ENCODE results near the gene ATG4B. TPM values are rescaled to one million over a fixed set of nuclear protein-coding genes. Genes with fewer than 3 reads are reported as not detected.

ATG4B gene
- total and polyA plus RNA-seq, 2 of the 8 experiments (the other 6 are each of a cell fraction or from before 2014, with no cell fraction given): 103 to 155 TPM

GRCh38 chr2:241617431-241618154 lies 19.9 kb upstream of the ATG4B start:
- no peaks in the 10 kb centered on the region for H3K36me3 ChIP-seq (ENCODE audit: control insufficient read depth in 2 of 4, insufficient read depth in 4 of 4, low read length in 3 of 4)
- 0 out of 2 replicates have a peak overlapping the region, but pooled peaks have one; percentile 78 for H2BK15ac ChIP-seq (ENCODE audit: low read length)
- H4K20me1 ChIP-seq (replicated peaks in 1 of 2; ENCODE audit: control insufficient read depth in 1 of 2, insufficient read depth in 2 of 2, low read length in 2 of 2): peaks cover 1 to 8% of the 10 kb centered on the region in 2 experiments
- H3K23me2 ChIP-seq (ENCODE audit: low read depth, low read length): peaks cover 4% of the 10 kb centered on the region; the same call in 1 of the 2 replicates
- no peak overlapping the region for H4K91ac ChIP-seq (replicated peaks; ENCODE audit: insufficient read length, low read length)
- no peak overlapping the region for H2AK5ac ChIP-seq (ENCODE audit: low read depth, low read length)
- no peaks in the 10 kb centered on the region for H3K9me3 ChIP-seq (ENCODE audit: insufficient read depth in 2 of 2, low read depth in 1 of 2, low read length in 1 of 2)
- H3K4me1 ChIP-seq (replicated peaks in 1 of 4; ENCODE audit: control insufficient read depth in 3 of 4, insufficient read depth in 4 of 4, low read length in 3 of 4): peaks cover 0 to 6% (median 2%) of the 10 kb centered on the region in 4 experiments; a peak in 5 of 7 replicates
- no peak overlapping the region; the same call in 1 of the 2 replicates for H3K18ac ChIP-seq (ENCODE audit: extremely low read depth, low read length)
- FAIRE-seq (peak; percentile 97), DNase-seq (ENCODE audit: low read depth in 1 of 2, low spot score in 2 of 2) (no peak)
- WGBS, 2 experiments (ENCODE audit: extremely low coverage in 1 of 2, insufficient coverage in 1 of 2, insufficient read length in 1 of 2, insufficient replicate concordance in 2 of 2, low coverage in 1 of 2, low lambda C conversion rate in 2 of 2, missing lambda C conversion rate in 1 of 2): 64% methylated on average over 15 of the region's 15 CpGs; no CpG with 5 or more reads in 1 of the 2 experiments
- H3K56ac ChIP-seq (replicated peaks; ENCODE audit: insufficient read length, low read depth, low read length): no peak overlapping the region
- H3K4me2 ChIP-seq (ENCODE audit: insufficient read depth in 1 of 2, low read depth in 2 of 2, low read length in 2 of 2): peak overlapping the region; percentile 31 to 60
- no peak overlapping the region for H3K4ac ChIP-seq (replicated peaks; ENCODE audit: insufficient read length, low read depth, low read length)
- H3K14ac ChIP-seq (ENCODE audit: insufficient read length): no peak overlapping the region
- H2BK120ac ChIP-seq (replicated peaks; ENCODE audit: low read depth, low read length): no peak overlapping the region
- peaks cover 2 to 24% of the 10 kb centered on the region in 2 experiments; a peak in 3 of 4 replicates for H3K79me2 ChIP-seq (ENCODE audit: control insufficient read depth in 1 of 2, insufficient read depth in 2 of 2, low read length in 2 of 2)
- no peak overlapping the region for H2AFZ ChIP-seq (ENCODE audit: low read length)
- no peak overlapping the region for H4K8ac ChIP-seq (ENCODE audit: extremely low read depth, insufficient read depth, low read length)
- H3K27ac ChIP-seq (ENCODE audit: low read depth, low read length): peak overlapping the region; percentile 11; the same call in 1 of the 2 replicates
- peak overlapping the region in 3 of 4 experiments; percentile 12 to 52 (median 24); a peak in 5 of 8 replicates for H3K4me3 ChIP-seq (ENCODE audit: extremely low read depth in 1 of 4, insufficient read depth in 2 of 4, low read depth in 3 of 4, low read length in 4 of 4)
- no peak overlapping the region for H4K5ac ChIP-seq (ENCODE audit: insufficient read length, low read depth, low read length)
- peak overlapping the region; percentile 32; the same call in 1 of the 2 replicates for H2BK5ac ChIP-seq (ENCODE audit: low read depth, low read length)
- no peak overlapping the region for H3K23ac ChIP-seq (ENCODE audit: insufficient read length)
- no peak overlapping the region; a peak in 2 of 7 replicates for H3K9ac ChIP-seq (replicated peaks in 1 of 4; ENCODE audit: extremely low read depth in 1 of 4, low read depth in 3 of 4, low read length in 3 of 4)
- H3K27me3 ChIP-seq (replicated peaks in 1 of 4; ENCODE audit: control insufficient read depth in 3 of 4, extremely low read depth in 1 of 4, insufficient read depth in 3 of 4, low read length in 3 of 4): no peaks in the 10 kb centered on the region
- no peak overlapping the region for H2BK20ac ChIP-seq (ENCODE audit: low read length)
- TF ChIP-seq SP1 (IDR thresholded peaks at IDR 0.05; ENCODE audit: low read depth, low read length): no peak
- 0 out of 4 replicates have a peak, but pooled peaks of 1 of the 2 experiments have one; percentile 13 for TF ChIP-seq SIN3A (conservative IDR thresholded peaks at IDR 0.05 in 1 of 2, IDR thresholded peaks at IDR 0.05 in 1 of 2; ENCODE audit: low read depth in 1 of 2, low read length in 2 of 2)
- TF ChIP-seq SIX5 (IDR thresholded peaks at IDR 0.05; ENCODE audit: low read depth, low read length): peak; percentile 79
- TF ChIP-seq GABPA (IDR thresholded peaks at IDR 0.05; ENCODE audit: borderline replicate concordance, insufficient read depth, low read length): peak; percentile 70; the same call in 1 of the 2 replicates
- TF ChIP-seq RBBP5 (IDR thresholded peaks at IDR 0.05; ENCODE audit: borderline replicate concordance, low read depth, low read length): no peak
- peak; percentile 26; the same call in 1 of the 2 replicates for TF ChIP-seq YY1 (IDR thresholded peaks at IDR 0.05; ENCODE audit: low read depth, low read length)
- 0 out of 2 replicates have a peak, but pooled peaks have one; percentile 21 for TF ChIP-seq TAF1 (IDR thresholded peaks at IDR 0.05; ENCODE audit: low read depth, low read length)
- CTCF ChIA-PET (ENCODE audit: partially characterized antibody): interaction anchor here (0.6 to 1.4 kb wide), 6 partner anchors 11 to 103 kb away, joined by 3 to 4 read pairs (median 3); no protein-coding TSS in a partner anchor
- no peak overlapping the region for H2BK12ac ChIP-seq (ENCODE audit: low read depth, low read length)
- peaks cover 9% of the 10 kb centered on the region; the same call in 1 of the 2 replicates for H3K79me1 ChIP-seq (ENCODE audit: low read depth, low read length)
- POLR2A ChIA-PET (ENCODE audit: partially characterized antibody): interaction anchor here (0.9 to 2.3 kb wide), 3 partner anchors 12 to 29 kb away, joined by 3 to 7 read pairs (median 5); partner anchors contain the start of genes ATG4B and THAP4

Measured in H1 (cell line).